ENCODE results near the gene OR5H1.

The OR5H1 gene

GRCh38 chr3:98151241-98151640 is 20.7 kb downstream of the OR5H1 start:
- TF ChIP-seq ZFX (IDR thresholded peaks at IDR 0.05; ENCODE audit: borderline replicate concordance) (no peak), CTCF (IDR thresholded peaks at IDR 0.05) (no peak)
- H3K27ac ChIP-seq = no peak overlapping the region

- H3K27ac ChIP-seq = no peak within 1 kb of the TSS
- TF ChIP-seq ZFX (IDR thresholded peaks at IDR 0.05; ENCODE audit: borderline replicate concordance) = no peak
These were observed 35.9 kb downstream of the OR5H1 start, which contains the start of gene OR5H15 for GRCh38 chr3:98166396-98166795. Gene OR5H15, plus strand, starts transcription at chr3:98166696. Its CDS starts 2,004 bp downstream, at chr3:98168700.

GRCh38 chr3:98171071-98171470 is 40.5 kb downstream of the OR5H1 start:
- TF ChIP-seq ZFX (IDR thresholded peaks at IDR 0.05; ENCODE audit: borderline replicate concordance) (no peak), CTCF (IDR thresholded peaks at IDR 0.05) (no peak)
- H3K27ac ChIP-seq = no peak overlapping the region

GRCh38 chr3:98172621-98173020 is 42.1 kb downstream of the OR5H1 start:
- TF ChIP-seq CTCF (IDR thresholded peaks at IDR 0.05) (no peak), ZFX (IDR thresholded peaks at IDR 0.05; ENCODE audit: borderline replicate concordance) (no peak)
- H3K27ac ChIP-seq = no peak overlapping the region

GRCh38 chr3:98180319-98180890 is 49.9 kb downstream of the OR5H1 start:
- TF ChIP-seq CTCF (IDR thresholded peaks at IDR 0.05) (no peak), ZFX (IDR thresholded peaks at IDR 0.05; ENCODE audit: borderline replicate concordance) (no peak)
- H3K27ac ChIP-seq = no peak overlapping the region

GRCh38 chr3:98182196-98182595 is 51.7 kb downstream of the OR5H1 start:
- H3K27ac ChIP-seq = no peak overlapping the region
- TF ChIP-seq CTCF (IDR thresholded peaks at IDR 0.05) (no peak), ZFX (IDR thresholded peaks at IDR 0.05; ENCODE audit: borderline replicate concordance) (no peak)

- no peak for TF ChIP-seq ZFX (IDR thresholded peaks at IDR 0.05; ENCODE audit: borderline replicate concordance)
- TF ChIP-seq CTCF (IDR thresholded peaks at IDR 0.05) = no peak; the same call in 1 of the 2 replicates
- H3K27ac ChIP-seq = no peak overlapping the region
These were observed 54.7 kb downstream of the OR5H1 start for GRCh38 chr3:98185180-98185579.

Data from 22Rv1 (cell line).